NCI-H1436 (cell line): ENCODE measurements around the gene RTRAF.

Source experiments
- DNase-seq: peaks from one replicate; lab custom pipeline; 2025; lab: John Stamatoyannopoulos, UW

Gene RTRAF

GRCh38 chr14:51989293-51990234 lies at the start of gene RTRAF:
Gene RTRAF, plus strand, starts transcription at chr14:51989546. Its CDS starts 94 bp downstream, at chr14:51989640.
- DNase-seq, result peak; percentile 92

DNA sequence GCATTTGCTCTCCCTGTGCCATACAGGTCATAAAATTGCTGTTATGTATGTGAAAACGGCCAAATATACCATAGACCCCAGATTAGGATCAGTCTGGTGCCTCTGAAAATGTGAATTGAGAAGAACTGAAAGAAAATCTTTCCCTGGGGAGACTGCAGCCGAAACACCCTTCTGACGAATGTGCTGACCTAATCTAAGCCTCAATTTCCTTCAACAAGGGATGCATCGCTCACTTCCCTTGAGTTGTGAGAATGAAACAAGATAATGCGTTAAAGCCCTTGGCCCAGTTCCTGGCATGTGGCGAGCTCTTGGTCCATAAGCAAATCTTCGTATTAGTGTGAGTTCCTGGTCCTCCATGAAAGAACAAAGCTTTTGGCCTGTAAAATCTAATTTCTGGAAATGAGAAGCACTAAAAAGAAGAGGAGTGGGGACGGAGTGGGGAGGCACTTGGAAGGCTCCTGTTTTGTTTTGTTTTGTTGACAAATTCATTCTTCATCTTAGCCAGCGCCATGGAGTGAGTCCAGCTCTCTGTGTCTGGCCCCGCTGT lies 49.5 kb upstream of the RTRAF start:
- DNase-seq, result no peak

DNA sequence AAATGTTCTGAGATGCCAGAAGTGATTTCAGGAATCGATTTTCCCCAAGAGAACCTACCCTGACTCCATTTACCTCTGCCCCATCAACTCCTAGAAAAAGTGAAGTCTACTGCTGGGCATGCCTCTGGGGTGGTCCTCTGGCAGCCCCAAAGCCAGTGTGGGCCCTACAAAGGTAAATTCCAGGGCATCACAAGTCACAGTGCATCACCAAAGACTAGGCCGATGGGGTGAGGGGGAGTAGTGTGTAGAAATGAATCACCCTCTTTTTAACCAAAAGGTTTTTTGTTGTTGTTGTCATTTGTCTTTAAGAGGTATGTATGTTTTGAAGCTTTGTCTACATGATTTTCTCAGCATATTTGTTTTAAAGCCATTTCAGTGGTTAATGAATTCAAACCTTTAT lies 46.4 kb upstream of the RTRAF start:
- DNase-seq, result no peak

GRCh38 chr14:51950007-51950406 lies 39.3 kb upstream of the RTRAF start:
- no peak for DNase-seq

- DNase-seq, result no peak
Observed at GRCh38 chr14:51951656-51952055, 37.7 kb upstream of the RTRAF start.

- DNase-seq, result peak; percentile 64
Observed at GRCh38 chr14:51954031-51954430, 35.3 kb upstream of the RTRAF start.

- DNase-seq, result peak; percentile 16
Observed at GRCh38 chr14:51954657-51955056, 34.7 kb upstream of the RTRAF start.

DNA sequence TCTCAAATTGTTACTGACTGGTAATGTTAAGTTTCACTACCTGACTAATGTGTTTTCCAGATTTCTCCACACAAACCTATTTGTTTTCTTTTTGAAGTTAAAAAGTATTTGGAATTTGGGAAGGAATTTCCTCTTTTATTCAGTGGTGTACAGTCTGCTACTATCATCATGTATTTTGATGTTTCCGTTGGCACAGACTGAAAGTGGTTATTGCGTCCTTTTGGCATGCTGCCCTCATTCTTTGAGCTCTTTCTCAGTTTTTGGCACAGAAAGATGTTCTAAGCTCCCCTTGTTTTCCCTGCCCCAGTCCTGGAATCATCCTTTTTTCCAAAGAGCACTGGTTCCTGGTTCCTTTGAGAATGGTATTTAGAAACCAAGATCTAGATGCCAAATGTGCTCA lies 31.4 kb upstream of the RTRAF start:
- DNase-seq, result no peak

GRCh38 chr14:51959928-51960327 lies 29.4 kb upstream of the RTRAF start:
- no peak for DNase-seq

DNA sequence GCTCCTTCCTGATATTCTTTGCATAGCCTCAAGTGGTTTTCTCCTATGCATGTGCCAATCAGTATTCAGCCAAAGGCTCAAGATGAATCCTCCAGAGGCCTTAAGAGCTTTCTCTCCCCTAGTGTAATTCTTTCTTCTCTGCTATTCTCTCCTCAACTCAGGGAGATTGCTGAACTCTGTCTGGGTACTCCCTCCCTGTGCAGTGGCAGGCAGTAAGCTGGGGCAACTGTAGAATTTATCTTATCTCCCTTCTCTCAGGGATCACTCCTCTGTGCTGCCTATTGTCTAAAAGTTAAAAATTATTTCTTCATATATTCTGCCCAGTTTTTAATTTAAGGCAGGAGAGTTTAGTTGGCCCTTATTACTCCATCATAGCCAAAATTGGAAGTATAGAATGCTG lies 28.5 kb upstream of the RTRAF start:
- no peak for DNase-seq

- no peak for DNase-seq
Observed at GRCh38 chr14:51962711-51963110, 26.6 kb upstream of the RTRAF start.

- DNase-seq, result no peak
Observed at GRCh38 chr14:51963286-51963685, 26.1 kb upstream of the RTRAF start.

DNA sequence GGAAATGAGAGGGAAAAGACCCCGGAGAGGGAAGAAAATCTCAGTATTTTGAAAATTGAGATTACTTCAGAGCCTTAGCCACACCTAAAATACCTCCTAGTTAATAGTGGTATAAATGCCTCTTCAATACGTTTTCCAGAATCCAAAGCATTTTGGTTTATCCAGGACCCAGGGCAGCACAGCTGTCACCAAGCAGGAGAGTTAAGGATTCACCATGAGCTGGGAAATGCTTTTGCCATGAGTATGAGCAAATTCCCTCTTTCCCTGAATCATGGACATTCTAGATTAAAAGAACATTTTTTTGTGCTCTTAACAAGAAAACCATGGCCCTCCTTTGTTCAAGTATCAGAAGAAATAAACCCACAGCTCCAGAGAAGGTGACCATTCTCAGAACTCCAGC lies 21.8 kb upstream of the RTRAF start:
- DNase-seq, result no peak

GRCh38 chr14:51969852-51970540 lies 19.4 kb upstream of the RTRAF start:
- no peak for DNase-seq

DNA sequence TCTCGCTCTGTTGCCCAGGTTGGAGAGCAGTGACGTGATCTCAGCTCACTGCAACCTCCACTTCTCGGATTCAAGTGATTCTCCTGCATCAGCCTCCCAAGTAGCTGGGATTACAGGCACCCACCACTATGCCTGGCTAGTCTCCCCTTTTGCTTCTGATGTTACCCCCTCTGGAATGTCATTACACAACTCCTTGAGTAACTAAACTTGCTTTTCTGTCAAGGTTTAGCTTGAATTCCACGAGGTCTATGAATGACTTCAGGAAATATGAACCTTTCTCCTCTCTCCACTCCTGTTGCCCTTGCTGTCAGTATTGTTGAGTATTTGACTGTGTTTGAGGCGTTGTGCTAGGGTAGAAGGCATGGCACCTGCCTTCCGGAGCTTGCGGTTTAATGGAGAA lies 16.8 kb upstream of the RTRAF start:
- no peak for DNase-seq

DNA sequence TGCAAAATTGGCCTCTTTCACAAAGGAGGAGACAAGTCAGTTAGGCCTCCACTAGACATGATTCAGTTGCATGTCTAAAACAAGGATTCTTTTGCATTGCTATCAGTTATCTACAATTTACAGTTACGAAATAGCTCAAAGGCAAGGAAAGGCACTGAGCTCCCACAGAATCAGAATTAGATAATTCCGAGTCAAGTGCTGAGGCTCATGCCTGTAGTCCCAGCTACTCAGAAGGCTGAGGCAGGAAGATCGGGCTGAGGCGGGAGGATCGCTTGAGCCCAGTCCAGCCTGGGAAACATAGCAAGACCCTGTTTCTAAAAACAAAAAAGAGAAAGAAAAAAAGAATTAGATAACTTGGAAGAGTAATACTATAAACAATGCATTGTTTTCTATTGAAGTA lies 12.3 kb upstream of the RTRAF start:
- DNase-seq, result no peak

DNA sequence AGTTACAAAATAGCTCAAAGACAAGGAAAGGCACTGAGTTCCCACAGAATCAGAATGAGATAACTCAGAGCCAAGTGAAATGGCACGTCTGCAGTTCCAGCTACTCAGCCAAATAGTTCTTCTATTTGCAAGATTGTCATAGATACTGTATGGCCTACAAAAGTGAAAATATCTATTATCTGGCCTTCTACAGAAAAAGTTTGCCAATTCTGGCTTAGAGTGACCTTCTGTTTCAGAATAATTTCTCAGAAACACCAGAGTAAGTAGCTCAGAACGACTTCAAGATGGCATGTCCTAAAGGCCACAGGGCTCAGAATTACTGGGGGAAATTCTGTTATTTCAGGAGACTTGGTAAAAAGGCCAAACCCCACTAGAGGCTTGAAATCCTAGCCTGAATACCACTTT lies 10.7 kb upstream of the RTRAF start:
- no peak for DNase-seq

DNA sequence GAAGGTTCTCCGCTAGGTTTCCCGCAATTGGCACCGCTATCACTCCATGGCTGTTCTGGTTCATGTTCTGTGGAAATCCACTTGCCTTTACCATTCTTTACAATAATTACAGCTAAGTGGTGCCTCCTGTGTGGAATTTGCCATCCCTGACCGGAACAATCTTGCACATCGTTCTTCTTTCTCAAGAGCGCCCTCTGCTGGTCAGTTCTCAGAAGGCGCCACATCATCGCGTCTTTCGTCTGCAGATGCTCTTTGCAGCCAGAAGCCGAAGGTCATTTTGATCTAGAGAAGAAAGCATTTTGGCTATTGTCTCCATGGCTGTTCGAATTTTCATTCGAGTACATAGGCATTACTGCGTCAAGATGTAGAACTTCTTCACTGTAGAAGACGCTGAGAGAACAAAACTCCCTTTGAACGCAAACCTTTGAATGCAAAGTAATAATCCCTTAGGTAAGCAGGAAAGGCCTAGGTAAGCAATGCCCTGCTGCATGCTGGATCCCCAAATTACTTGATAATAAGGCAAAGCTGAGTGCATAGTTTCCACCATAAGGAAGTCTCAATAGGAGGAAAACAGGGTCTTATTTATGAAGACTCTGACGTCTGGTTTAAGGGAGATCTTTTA lies 10.1 kb upstream of the RTRAF start:
- peak; percentile 76 for DNase-seq

GRCh38 chr14:51981218-51981854 lies 8.0 kb upstream of the RTRAF start:
- no peak for DNase-seq

DNA sequence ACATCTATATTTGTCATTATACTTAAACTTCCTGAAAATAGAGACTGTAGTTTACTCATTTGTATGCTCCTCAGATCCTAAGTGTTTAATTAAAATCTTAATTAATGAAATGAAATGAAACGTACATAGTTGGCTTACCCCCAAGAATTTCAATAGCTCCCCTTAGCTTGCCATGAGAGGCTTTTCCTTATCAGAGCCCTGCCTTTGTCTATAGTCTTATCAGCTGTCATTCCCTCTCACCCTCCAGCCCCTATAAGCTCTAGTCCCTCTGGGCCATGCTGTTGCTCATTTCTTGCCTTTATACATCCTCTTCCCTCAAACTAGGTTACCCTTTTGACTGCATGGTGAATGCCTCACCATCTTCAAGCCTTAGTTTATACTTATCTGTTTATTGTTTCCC lies 1.1 kb upstream of the RTRAF start:
- DNase-seq, result no peak

- no peak for DNase-seq
Observed at GRCh38 chr14:51990488-51990887, 1.1 kb downstream of the RTRAF start.

- no peak for DNase-seq
Observed at GRCh38 chr14:51993285-51993920, 4.1 kb downstream of the RTRAF start.
